PC-9 (cell line): Measurements from ENCODE around the gene PLVAP.

ENCODE experiments used
- CTCF ChIP-seq: fragments of 200-600 bp; sonication (generic); conservative IDR thresholded peaks from 2 replicates; pipeline ENCODE4 v1.6.1; 2017; ENCODE audit warnings: mixed run types, antibody characterized with exemption, mild to moderate bottlenecking, moderate library complexity
- EZH2 ChIP-seq: fragments of 200-600 bp; sonication (generic); IDR thresholded peaks from 2 replicates; pipeline ENCODE4 v1.8.0; 2017; ENCODE audit warnings: antibody characterized with exemption, low read depth

- TF ChIP-seq CTCF (peak; percentile 72), EZH2 (no peak)
Measured at GRCh38 chr19:17394891-17395415, 17.8 kb upstream of the PLVAP start.
